ENCODE results near the gene MUC5B. TPM values are rescaled to one million over a fixed set of nuclear protein-coding genes. Genes with fewer than 3 reads are reported as not detected.

The MUC5B gene
- total and polyA plus RNA-seq, 2 donors (not counting 3 experiments of a cell fraction or from before 2014, with no cell fraction given): not detected

GRCh38 chr11:1276866-1277615, 54.2 kb downstream of the MUC5B start:
- dilution Hi-C loops (cut with MboI; ENCODE audit: extremely low pct_ligation_motif_present, low sequenced_read_pairs): no loop called here
- no peak overlapping the region for H3K27ac ChIP-seq (ENCODE audit: insufficient read depth, low read depth, low read length)
- POLR2A ChIA-PET: no interaction called here
- H3K79me2 ChIP-seq (ENCODE audit: control insufficient read depth, insufficient read depth, low read length): no peaks in the 10 kb centered on the region
- no peak overlapping the region for H2AFZ ChIP-seq (ENCODE audit: low read depth, low read length)
- no peaks in the 10 kb centered on the region for H4K20me1 ChIP-seq (replicated peaks; ENCODE audit: control insufficient read depth, extremely low read depth, insufficient read depth, low read length)
- H3K4me2 ChIP-seq (ENCODE audit: insufficient read depth, low read length): no peak overlapping the region
- intact Hi-C loops (cut with micrococcal nuclease): no loop called here
- H3K27me3 ChIP-seq (ENCODE audit: control insufficient read depth in 2 of 2, insufficient read depth in 2 of 2, low read length in 2 of 2): no peaks in the 10 kb centered on the region
- DNase-seq (ENCODE audit: low read depth, low spot score): no peak
- no peak overlapping the region for H3K9ac ChIP-seq (replicated peaks; ENCODE audit: extremely low read depth, insufficient read depth, low read length)
- BruUV-seq (replicated peaks): no TSS peak
- H3K9me1 ChIP-seq (replicated peaks; ENCODE audit: control insufficient read depth, extremely low read depth, insufficient read depth, low read length): no peaks in the 10 kb centered on the region
- no peak overlapping the region for H3K4me3 ChIP-seq (replicated peaks in 1 of 3; ENCODE audit: insufficient read depth in 1 of 3, low read depth in 1 of 3, low read length in 3 of 3)
- TF ChIP-seq FOS (IDR thresholded peaks at IDR 0.05; ENCODE audit: borderline replicate concordance, insufficient read depth, low read length) (no peak), POLR2A (IDR thresholded peaks at IDR 0.05; ENCODE audit: low read depth, low read length) (no peak)
- no peaks in the 10 kb centered on the region for H3K9me3 ChIP-seq (replicated peaks; ENCODE audit: control insufficient read depth, insufficient read depth, low read length)
- no peak for FAIRE-seq
- CTCF ChIA-PET: no interaction called here
- H3K36me3 ChIP-seq (ENCODE audit: control insufficient read depth in 2 of 2, extremely low read depth in 1 of 2, insufficient read depth in 2 of 2, low read length in 2 of 2): peaks cover 0 to 33% of the 10 kb centered on the region in 2 experiments
- H3K4me1 ChIP-seq (ENCODE audit: control insufficient read depth, extremely low read depth, insufficient read depth, low read length): peaks cover 4% of the 10 kb centered on the region

DNA sequence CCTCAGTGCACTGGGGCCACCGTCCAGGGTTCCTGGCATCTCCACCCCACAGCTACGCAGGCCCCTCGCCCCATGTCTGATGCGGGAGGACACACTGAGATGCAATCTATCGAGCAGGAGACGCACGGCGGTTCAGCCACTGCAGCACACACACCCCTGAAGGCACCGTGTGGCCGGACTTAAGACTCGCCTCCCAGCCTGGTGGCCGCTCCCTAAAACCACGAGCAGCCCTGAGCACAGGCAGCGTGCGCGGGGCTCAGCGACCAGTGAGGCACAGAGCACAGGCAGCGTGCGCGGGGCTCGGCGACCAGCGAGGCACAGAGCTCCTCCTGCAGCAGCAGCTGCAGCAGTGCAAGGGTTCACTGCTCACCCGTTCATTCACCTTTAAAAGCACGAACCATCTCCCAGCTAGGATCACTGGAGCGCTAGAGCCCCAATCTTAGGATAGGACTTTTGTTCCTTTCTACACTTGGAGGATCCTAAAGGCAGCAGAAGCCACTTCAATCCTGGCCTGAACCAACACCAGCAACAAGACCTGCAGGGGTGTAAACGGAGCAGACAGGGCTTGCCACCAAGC, 55.2 kb downstream of the MUC5B start:
- no peak overlapping the region for H3K27ac ChIP-seq (ENCODE audit: insufficient read depth, low read depth, low read length)
- FAIRE-seq (no peak), DNase-seq (ENCODE audit: low read depth, low spot score) (no peak)
- peaks cover 0 to 34% of the 10 kb centered on the region in 2 experiments for H3K36me3 ChIP-seq (ENCODE audit: control insufficient read depth in 2 of 2, extremely low read depth in 1 of 2, insufficient read depth in 2 of 2, low read length in 2 of 2)
- dilution Hi-C loops (cut with MboI; ENCODE audit: extremely low pct_ligation_motif_present, low sequenced_read_pairs) (no loop called here), intact Hi-C loops (cut with micrococcal nuclease) (no loop called here)
- no peaks in the 10 kb centered on the region for H3K9me1 ChIP-seq (replicated peaks; ENCODE audit: control insufficient read depth, extremely low read depth, insufficient read depth, low read length)
- CTCF ChIA-PET: no interaction called here
- H2AFZ ChIP-seq (ENCODE audit: low read depth, low read length): no peak overlapping the region
- H3K4me1 ChIP-seq (ENCODE audit: control insufficient read depth, extremely low read depth, insufficient read depth, low read length): peaks cover 6% of the 10 kb centered on the region
- no peaks in the 10 kb centered on the region for H4K20me1 ChIP-seq (replicated peaks; ENCODE audit: control insufficient read depth, extremely low read depth, insufficient read depth, low read length)
- no peaks in the 10 kb centered on the region for H3K79me2 ChIP-seq (ENCODE audit: control insufficient read depth, insufficient read depth, low read length)
- TF ChIP-seq POLR2A (IDR thresholded peaks at IDR 0.05; ENCODE audit: low read depth, low read length) (no peak), POLR2AphosphoS5 (IDR thresholded peaks at IDR 0.05; ENCODE audit: insufficient read depth, low read depth, low read length) (no peak), MYC (IDR thresholded peaks at IDR 0.05; ENCODE audit: low read depth, low read length) (no peak), EZH2 (IDR thresholded peaks at IDR 0.05; ENCODE audit: borderline replicate concordance, low read depth, low read length, severe bottlenecking) (no peak), JUN (IDR thresholded peaks at IDR 0.05; ENCODE audit: borderline replicate concordance, insufficient read depth, insufficient read length, low read depth) (no peak), FOS (IDR thresholded peaks at IDR 0.05; ENCODE audit: borderline replicate concordance, insufficient read depth, low read length) (no peak), MAX (IDR thresholded peaks at IDR 0.05; ENCODE audit: insufficient read depth, insufficient read length) (no peak)
- TF ChIP-seq, protein P1, sequence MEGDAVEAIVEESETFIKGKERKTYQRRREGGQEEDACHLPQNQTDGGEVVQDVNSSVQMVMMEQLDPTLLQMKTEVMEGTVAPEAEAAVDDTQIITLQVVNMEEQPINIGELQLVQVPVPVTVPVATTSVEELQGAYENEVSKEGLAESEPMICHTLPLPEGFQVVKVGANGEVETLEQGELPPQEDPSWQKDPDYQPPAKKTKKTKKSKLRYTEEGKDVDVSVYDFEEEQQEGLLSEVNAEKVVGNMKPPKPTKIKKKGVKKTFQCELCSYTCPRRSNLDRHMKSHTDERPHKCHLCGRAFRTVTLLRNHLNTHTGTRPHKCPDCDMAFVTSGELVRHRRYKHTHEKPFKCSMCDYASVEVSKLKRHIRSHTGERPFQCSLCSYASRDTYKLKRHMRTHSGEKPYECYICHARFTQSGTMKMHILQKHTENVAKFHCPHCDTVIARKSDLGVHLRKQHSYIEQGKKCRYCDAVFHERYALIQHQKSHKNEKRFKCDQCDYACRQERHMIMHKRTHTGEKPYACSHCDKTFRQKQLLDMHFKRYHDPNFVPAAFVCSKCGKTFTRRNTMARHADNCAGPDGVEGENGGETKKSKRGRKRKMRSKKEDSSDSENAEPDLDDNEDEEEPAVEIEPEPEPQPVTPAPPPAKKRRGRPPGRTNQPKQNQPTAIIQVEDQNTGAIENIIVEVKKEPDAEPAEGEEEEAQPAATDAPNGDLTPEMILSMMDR (IDR thresholded peaks at IDR 0.05; ENCODE audit: extremely low read depth in 1 of 2, insufficient read depth in 1 of 2, low read depth in 1 of 2, low read length in 2 of 2): no peak
- H3K4me2 ChIP-seq (ENCODE audit: insufficient read depth, low read length): no peak overlapping the region
- no peaks in the 10 kb centered on the region for H3K27me3 ChIP-seq (ENCODE audit: control insufficient read depth in 2 of 2, insufficient read depth in 2 of 2, low read length in 2 of 2)
- POLR2A ChIA-PET: no interaction called here
- no peaks in the 10 kb centered on the region for H3K9me3 ChIP-seq (replicated peaks; ENCODE audit: control insufficient read depth, insufficient read depth, low read length)
- no TSS peak for BruUV-seq (replicated peaks)
- H3K9ac ChIP-seq (replicated peaks; ENCODE audit: extremely low read depth, insufficient read depth, low read length): no peak overlapping the region
- no peak overlapping the region for H3K4me3 ChIP-seq (replicated peaks in 1 of 3; ENCODE audit: insufficient read depth in 1 of 3, low read depth in 1 of 3, low read length in 3 of 3)

Measured in endothelial cell of umbilical vein (primary cell).